DMS153 treated with DMSO at 0.1 percent for 48 hours (cell line): ENCODE data around the gene IFRD2.

Source experiments
- DNase-seq: peaks from one replicate; lab custom pipeline; 2025; ENCODE audit not compliant: unreplicated experiment; lab: John Stamatoyannopoulos, UW

Gene IFRD2

GRCh38 chr3:50302095-50303012 lies 10.1 kb upstream of the IFRD2 start:
- DNase-seq, result no peak

- no peak for DNase-seq
Observed at GRCh38 chr3:50300681-50301254, 8.5 kb upstream of the IFRD2 start.

- DNase-seq, result no peak
Observed at GRCh38 chr3:50299929-50300680, 7.9 kb upstream of the IFRD2 start.

- DNase-seq, result no peak
Observed at GRCh38 chr3:50299638-50299928, 7.4 kb upstream of the IFRD2 start.

- DNase-seq, result peak; percentile 77
Observed at GRCh38 chr3:50298836-50299637, 6.8 kb upstream of the IFRD2 start, which contains the start of the genes HYAL3 and NAA80. Gene HYAL3, minus strand, starts transcription at chr3:50299405. Its CDS starts 3,803 bp downstream, at chr3:50295602. Gene NAA80, minus strand, starts transcription at chr3:50299405. Its CDS starts 1,942 bp downstream, at chr3:50297463.

DNA sequence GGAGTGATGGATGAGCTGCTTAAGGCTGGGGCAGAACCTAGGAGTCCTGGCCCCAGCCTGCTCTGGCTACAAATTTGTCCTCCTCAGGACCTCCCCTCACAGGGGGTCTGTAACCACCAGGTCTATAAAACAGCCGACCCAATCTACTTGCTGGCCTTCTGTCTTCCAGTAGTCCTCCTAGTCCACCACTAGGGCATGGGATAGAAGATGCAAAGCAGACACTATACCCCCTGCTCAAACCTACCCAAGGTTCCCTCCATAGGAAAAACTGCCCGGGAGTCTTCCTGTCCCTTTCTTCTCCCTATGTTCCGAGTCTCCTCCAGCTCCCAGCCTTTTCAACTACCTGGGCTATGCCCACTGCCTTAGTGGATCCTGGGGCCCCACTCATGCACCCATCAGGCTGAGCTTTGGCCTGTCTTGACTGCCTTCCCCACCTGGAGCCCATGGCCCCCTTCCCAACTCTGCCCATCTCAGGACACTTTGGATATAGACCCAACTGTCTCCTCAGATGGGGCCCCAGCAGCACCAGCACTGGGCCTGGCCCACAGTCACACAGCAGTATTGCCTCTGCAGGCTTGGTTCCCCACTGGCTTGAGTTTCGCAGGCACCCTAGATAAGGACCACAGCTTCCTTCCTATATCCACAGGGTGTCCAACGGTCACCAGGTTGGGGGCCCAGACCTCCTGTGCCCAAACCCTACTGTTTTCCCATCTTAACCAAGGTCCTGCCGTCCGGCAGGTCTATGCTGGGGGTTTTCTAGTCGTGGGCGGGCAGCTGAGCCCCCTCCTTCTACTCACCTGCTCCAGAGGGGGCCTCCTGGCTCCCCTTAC lies 5.9 kb upstream of the IFRD2 start:
- no peak for DNase-seq

DNA sequence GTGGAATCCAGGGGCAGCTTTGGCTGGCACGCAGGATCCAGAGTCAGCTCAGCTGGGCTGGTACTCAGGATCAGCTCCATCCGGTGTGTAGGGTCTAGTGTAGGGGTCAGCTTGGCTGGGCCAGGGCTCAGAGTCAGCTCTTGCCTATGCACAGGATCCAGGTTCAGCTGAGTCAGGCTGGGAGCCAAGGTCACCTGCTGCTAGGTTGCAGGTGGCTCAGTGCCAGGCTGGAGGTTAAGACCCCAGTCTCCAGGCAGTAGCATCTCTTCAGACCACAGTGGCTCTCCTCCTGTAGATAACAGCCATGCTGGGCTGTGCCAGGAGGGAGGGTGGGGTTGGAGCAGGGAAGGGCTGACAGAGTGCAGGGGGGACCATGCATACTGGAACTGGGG lies 5.2 kb upstream of the IFRD2 start:
- no peak for DNase-seq

DNA sequence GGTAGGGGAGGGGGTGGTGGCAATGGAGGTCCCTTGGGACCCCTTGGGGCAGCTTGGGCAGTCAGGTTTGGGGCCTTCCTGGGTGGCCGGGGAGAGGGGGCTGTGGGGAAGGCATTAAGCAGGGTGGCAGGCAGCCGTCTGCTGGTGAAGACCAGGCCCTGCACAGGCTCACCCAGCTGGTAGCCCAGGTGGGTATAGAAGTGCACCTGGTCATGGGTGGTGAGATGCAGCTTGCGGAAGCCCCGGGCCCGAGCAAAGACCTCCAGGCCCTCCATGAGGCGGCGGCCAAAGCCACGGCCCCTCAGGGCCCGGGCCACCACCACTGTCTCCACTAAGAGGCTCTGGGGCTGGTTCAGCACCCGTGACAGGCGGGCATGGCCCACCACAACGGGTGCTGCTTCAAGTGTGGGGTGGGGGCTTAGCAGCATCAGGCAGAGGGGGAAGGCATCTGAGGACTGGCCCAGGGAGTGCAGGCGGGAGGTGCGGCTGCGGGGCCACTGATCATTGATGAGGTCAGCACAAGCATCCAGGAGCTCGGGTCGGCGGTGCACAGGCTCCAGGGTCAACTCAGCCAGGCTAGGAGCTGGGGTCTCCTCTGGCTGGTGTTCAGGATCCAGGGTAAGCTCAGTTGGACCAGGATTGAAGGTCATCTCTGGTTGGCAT lies 4.6 kb upstream of the IFRD2 start:
- DNase-seq, result no peak

DNA sequence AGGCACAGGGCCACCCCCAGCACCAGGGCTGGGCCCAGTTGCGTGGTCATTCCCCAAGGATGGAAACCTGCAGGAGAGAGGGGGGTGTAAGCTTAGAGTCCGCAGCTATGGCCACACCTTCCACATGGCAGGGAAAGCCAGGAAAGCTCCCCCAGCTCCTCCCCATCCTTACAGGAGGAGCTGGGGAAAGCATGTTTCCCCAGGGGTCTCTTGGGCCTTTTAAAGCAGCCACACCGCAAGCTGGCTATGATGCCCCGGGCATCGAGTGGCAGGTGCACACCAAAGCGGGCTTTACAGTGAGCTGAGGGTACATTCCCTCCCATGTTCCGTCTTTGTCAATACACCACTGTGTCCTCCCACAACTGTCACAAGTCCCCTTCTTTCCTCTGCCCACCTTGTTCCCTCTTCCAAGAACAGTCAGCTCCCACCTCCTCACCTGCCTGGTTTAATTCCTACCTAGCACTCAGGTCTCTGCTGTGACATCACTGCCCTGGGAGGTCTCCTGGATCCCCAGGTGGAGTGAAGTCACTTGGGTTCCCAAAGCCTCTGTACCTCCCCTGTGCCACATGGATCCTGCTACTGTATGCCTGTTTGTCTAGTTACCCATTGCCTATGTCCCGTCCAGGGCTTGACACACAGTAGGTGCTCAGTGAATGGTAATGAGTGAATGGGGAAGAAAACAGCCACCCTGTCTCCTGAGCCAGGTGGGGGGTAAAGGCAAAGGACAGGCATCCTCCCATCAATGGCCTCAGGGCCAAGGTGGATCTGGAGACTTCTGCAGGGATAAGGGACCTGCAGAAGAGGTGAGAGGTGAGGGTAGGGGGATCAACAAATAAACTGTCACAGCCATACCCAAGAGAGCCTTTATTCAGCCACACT lies 3.6 kb upstream of the IFRD2 start:
- DNase-seq, result no peak

- DNase-seq, result no peak
Observed at GRCh38 chr3:50294492-50295403, 2.5 kb upstream of the IFRD2 start.

- no peak for DNase-seq
Observed at GRCh38 chr3:50294089-50294488, 1.9 kb upstream of the IFRD2 start.

GRCh38 chr3:50293079-50293801 lies 1.0 kb upstream of the IFRD2 start:
- no peak for DNase-seq

DNA sequence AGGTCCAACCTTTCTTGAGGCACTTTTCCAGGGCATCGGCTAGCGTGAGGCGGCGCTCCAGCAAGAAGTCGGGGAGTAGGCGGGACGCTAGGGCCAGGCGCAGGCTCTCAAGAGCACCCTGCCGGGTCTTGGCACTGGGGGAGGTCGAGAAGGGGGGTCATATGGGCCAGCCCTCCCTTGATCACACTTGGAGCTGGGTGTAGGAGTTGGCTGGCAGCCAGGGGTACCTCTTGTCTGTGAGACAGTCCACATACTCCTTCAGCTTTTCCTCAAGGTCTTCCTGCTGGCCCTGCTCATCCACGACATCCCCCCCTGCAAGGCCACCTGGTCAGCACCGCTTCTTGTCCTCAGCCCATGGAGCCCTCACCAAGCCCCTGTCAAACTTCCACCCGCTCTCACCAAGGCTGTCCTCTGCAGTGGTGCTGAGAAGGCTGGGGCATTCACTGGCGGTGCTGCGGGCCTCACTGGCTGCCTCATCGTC lies 2.0 kb downstream of the IFRD2 start:
- no peak for DNase-seq

DNA sequence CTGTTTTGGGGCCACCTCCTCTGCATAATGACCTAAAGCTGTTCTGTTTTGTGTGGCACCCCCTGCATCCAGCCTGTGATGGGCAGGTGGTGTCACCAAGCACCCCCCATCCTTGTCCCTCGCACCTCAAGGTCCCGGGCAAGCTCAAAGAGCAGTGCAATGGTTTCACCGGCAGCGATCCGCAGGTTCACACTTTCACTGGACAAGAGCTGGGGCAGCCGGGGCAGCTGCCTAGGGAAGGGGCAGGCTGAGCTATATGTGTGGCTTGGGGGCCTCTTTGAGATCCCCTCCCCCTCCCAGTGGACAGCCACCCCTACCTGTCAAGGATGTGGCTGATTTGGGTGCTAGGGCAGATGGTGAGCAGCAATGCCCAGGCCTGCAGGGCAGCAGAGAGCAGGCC lies 3.1 kb downstream of the IFRD2 start:
- no peak for DNase-seq

DNA sequence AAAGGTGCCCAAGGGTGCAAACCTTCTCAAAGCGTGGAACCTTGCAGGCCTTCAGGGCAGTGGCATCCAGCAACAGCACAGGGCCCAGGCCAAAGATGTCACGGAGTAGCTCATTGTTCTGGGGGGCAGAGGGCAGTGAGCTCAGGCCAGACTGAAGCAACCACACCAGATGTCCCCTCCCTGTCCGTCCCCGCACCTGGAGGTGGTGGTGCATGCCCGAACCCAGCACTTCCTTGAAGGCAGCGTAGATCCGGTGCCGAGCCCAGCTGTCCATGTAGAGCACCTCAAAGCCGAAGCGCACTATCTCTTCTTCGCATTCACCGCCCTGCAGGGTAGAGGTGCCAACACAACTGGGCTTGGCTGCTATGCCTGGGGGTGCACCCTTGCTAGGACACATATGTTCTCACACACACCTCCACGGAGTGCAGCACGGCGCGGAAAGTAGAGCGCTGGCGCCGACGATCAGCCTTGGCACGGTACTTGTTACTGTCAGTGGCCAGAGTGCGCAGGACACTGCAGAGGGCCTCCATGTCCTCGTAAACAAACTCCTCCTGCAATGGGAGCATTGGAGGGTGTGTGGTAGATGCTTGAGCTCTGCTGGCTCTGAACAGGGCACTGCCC lies 3.7 kb downstream of the IFRD2 start:
- DNase-seq, result no peak

GRCh38 chr3:50287262-50287661 lies 5.0 kb downstream of the IFRD2 start:
- DNase-seq, result no peak
